Large intestine (tissue), 12 donors: ENCODE data around the gene OSBP. TPM values are rescaled to one million over a fixed set of nuclear protein-coding genes. Genes with fewer than 3 reads are reported as not detected.

Source experiments
- DNase-seq, 2 donors: peaks; one replicate each; pipeline versions ENCODE4 v3.0.0 to v3.0.0-alpha.2; 2013
- H3K27ac ChIP-seq: one replicate; pipeline ENCODE4 v1.5.1; 2013; ENCODE audit warnings: low read length
- H3K27me3 ChIP-seq: 2 replicates; pipeline ENCODE4 v1.6.1; 2013; ENCODE audit warnings: low read length; ENCODE audit not compliant: control insufficient read depth, insufficient read depth
- H3K36me3 ChIP-seq: 2 replicates; pipeline ENCODE4 v1.6.1; 2013; ENCODE audit warnings: low read length; ENCODE audit not compliant: control insufficient read depth, insufficient read depth
- H3K4me1 ChIP-seq: one replicate; pipeline ENCODE4 v1.6.1; 2013; ENCODE audit warnings: low read length; ENCODE audit not compliant: control insufficient read depth, insufficient read depth
- H3K4me3 ChIP-seq: one replicate; pipeline ENCODE4 v1.5.1; 2013; ENCODE audit warnings: low read length
- H3K9me3 ChIP-seq: one replicate; pipeline ENCODE4 v1.6.1; 2013; ENCODE audit warnings: mild to moderate bottlenecking, low read depth, low read length, moderate library complexity; ENCODE audit not compliant: control insufficient read depth
- WGBS: methylation state at CpG from one replicate; pipeline ENCODE4 v1.1.5; 2013; ENCODE audit warnings: low lambda C conversion rate; ENCODE audit not compliant: insufficient coverage; 5-methylcytosine and 5-hydroxymethylcytosine counted together
- long read RNA-seq, 11 donors: transcript quantifications; one replicate each; lab custom pipeline, GENCODE V29; 2026
- polyA plus RNA-seq: library from polyadenylated mRNA; unstranded; fragments of 120-200 nt; gene quantifications from one replicate; pipeline ENCODE4 v1.2.1, GENCODE V29; 2013

Gene OSBP
- polyA plus RNA-seq, result 45.0 TPM
- long read RNA-seq, donor 1, full-length matches to known transcripts, result 5 of 5 reads
- long read RNA-seq, donor 1, partial matches to known transcripts, result 0 of 5 reads
- long read RNA-seq, donor 1, other reads (novel, unspliced or antisense), result 0 of 5 reads
- long read RNA-seq, donor 2, full-length matches to known transcripts, result 2 of 15 reads
- long read RNA-seq, donor 2, partial matches to known transcripts, result 13 of 15 reads
- long read RNA-seq, donor 2, other reads (novel, unspliced or antisense), result 0 of 15 reads
- long read RNA-seq, donor 3, result 0 reads
- long read RNA-seq, donor 4, result 0 reads
- long read RNA-seq, donor 5, full-length matches to known transcripts, result 2 of 2 reads
- long read RNA-seq, donor 5, partial matches to known transcripts, result 0 of 2 reads
- long read RNA-seq, donor 5, other reads (novel, unspliced or antisense), result 0 of 2 reads
- long read RNA-seq, donor 6, full-length matches to known transcripts, result 7 of 7 reads
- long read RNA-seq, donor 6, partial matches to known transcripts, result 0 of 7 reads
- long read RNA-seq, donor 6, other reads (novel, unspliced or antisense), result 0 of 7 reads
- long read RNA-seq, donor 7, full-length matches to known transcripts, result 2 of 2 reads
- long read RNA-seq, donor 7, partial matches to known transcripts, result 0 of 2 reads
- long read RNA-seq, donor 7, other reads (novel, unspliced or antisense), result 0 of 2 reads
- long read RNA-seq, donor 8, full-length matches to known transcripts, result 6 of 6 reads
- long read RNA-seq, donor 8, partial matches to known transcripts, result 0 of 6 reads
- long read RNA-seq, donor 8, other reads (novel, unspliced or antisense), result 0 of 6 reads
- long read RNA-seq, donor 9, full-length matches to known transcripts, result 5 of 5 reads
- long read RNA-seq, donor 9, partial matches to known transcripts, result 0 of 5 reads
- long read RNA-seq, donor 9, other reads (novel, unspliced or antisense), result 0 of 5 reads
- long read RNA-seq, donor 10, full-length matches to known transcripts, result 9 of 9 reads
- long read RNA-seq, donor 10, partial matches to known transcripts, result 0 of 9 reads
- long read RNA-seq, donor 10, other reads (novel, unspliced or antisense), result 0 of 9 reads
- long read RNA-seq, donor 11, full-length matches to known transcripts, result 10 of 10 reads
- long read RNA-seq, donor 11, partial matches to known transcripts, result 0 of 10 reads
- long read RNA-seq, donor 11, other reads (novel, unspliced or antisense), result 0 of 10 reads

GRCh38 chr11:59615637-59616395, at the start of gene OSBP:
TSS of gene OSBP (minus strand) at chr11:59615774. CDS start at chr11:59615664, 110 bp downstream.
- 3% methylated on average over 5 of the region's 55 CpGs for WGBS
- H3K36me3 ChIP-seq, result no peaks in the 10 kb centered on the region
- H3K4me1 ChIP-seq, result peaks cover 14% of the 10 kb centered on the region
- H3K9me3 ChIP-seq, result no peaks in the 10 kb centered on the region
- peak within 1 kb of the TSS; percentile 89 for H3K27ac ChIP-seq
- H3K4me3 ChIP-seq, result peak within 1 kb of the TSS; percentile 80
- no peaks in the 10 kb centered on the region for H3K27me3 ChIP-seq
- peak; percentile 100 for DNase-seq

- no peak for DNase-seq
- no peaks in the 10 kb centered on the region for H3K9me3 ChIP-seq
- H3K27me3 ChIP-seq, result no peaks in the 10 kb centered on the region
- H3K27ac ChIP-seq, result no peak overlapping the region
- H3K36me3 ChIP-seq, result peaks cover 68% of the 10 kb centered on the region
- no peaks in the 10 kb centered on the region for H3K4me1 ChIP-seq
- H3K4me3 ChIP-seq, result no peak overlapping the region
- 100% methylated on average over 1 of the region's 1 CpG for whole genome bisulfite sequencing
Measured at GRCh38 chr11:59660621-59661020, 45.0 kb upstream of the OSBP start.

GRCh38 chr11:59659981-59660380, 44.4 kb upstream of the OSBP start:
- Histone ChIP-seq H3K4me1 (no peaks in the 10 kb centered on the region), H3K27me3 (no peaks in the 10 kb centered on the region), H3K36me3 (peaks cover 70% of the 10 kb centered on the region), H3K9me3 (no peaks in the 10 kb centered on the region), H3K4me3 (no peak overlapping the region), H3K27ac (no peak overlapping the region)
- no peak for DNase-seq
- WGBS, result 70% methylated on average over 2 of the region's 2 CpGs

- DNase-seq, result no peak
- Histone ChIP-seq H3K27me3 (no peaks in the 10 kb centered on the region), H3K4me1 (no peaks in the 10 kb centered on the region), H3K36me3 (peaks cover 75% of the 10 kb centered on the region), H3K9me3 (no peaks in the 10 kb centered on the region), H3K27ac (no peak overlapping the region), H3K4me3 (no peak overlapping the region)
- WGBS, result no CpG with 5 or more reads among the region's 5 CpGs
Measured at GRCh38 chr11:59658036-59658435, 42.5 kb upstream of the OSBP start.

- H3K36me3 ChIP-seq, result peaks cover 87% of the 10 kb centered on the region
Measured at GRCh38 chr11:59654893-59655292, 39.3 kb upstream of the OSBP start.

GRCh38 chr11:59647245-59647980, 31.8 kb upstream of the OSBP start:
- peaks cover 78% of the 10 kb centered on the region for H3K36me3 ChIP-seq
- no peaks in the 10 kb centered on the region for H3K9me3 ChIP-seq
- no CpG with 5 or more reads among the region's 3 CpGs for WGBS
- H3K27ac ChIP-seq, result no peak overlapping the region
- no peaks in the 10 kb centered on the region for H3K27me3 ChIP-seq
- DNase-seq, result no peak
- H3K4me3 ChIP-seq, result no peak overlapping the region
- H3K4me1 ChIP-seq, result no peaks in the 10 kb centered on the region

More at GRCh38 chr11:59654893-59655292, 39.3 kb upstream of the OSBP start:
- no peak for DNase-seq
- Histone ChIP-seq H3K27ac (no peak overlapping the region), H3K27me3 (no peaks in the 10 kb centered on the region), H3K4me3 (no peak overlapping the region), H3K4me1 (no peaks in the 10 kb centered on the region), H3K9me3 (no peaks in the 10 kb centered on the region)
- 100% methylated on average over 1 of the region's 4 CpGs for WGBS

GRCh38 chr11:59644528-59644927, 29.0 kb upstream of the OSBP start:
- no peak for DNase-seq
- no peak overlapping the region for H3K27ac ChIP-seq
- H3K9me3 ChIP-seq, result no peaks in the 10 kb centered on the region
- WGBS, result no CpG with 5 or more reads among the region's 3 CpGs
- H3K4me1 ChIP-seq, result no peaks in the 10 kb centered on the region
- H3K36me3 ChIP-seq, result peaks cover 72% of the 10 kb centered on the region
- H3K27me3 ChIP-seq, result no peaks in the 10 kb centered on the region
- no peak overlapping the region for H3K4me3 ChIP-seq

GRCh38 chr11:59643390-59643789, 27.8 kb upstream of the OSBP start:
- DNase-seq, result peak; percentile 12 to 43
- no peaks in the 10 kb centered on the region for H3K4me1 ChIP-seq
- 100% methylated on average over 1 of the region's 3 CpGs for WGBS
- no peaks in the 10 kb centered on the region for H3K27me3 ChIP-seq
- no peak overlapping the region for H3K27ac ChIP-seq
- H3K36me3 ChIP-seq, result peaks cover 73% of the 10 kb centered on the region
- no peak overlapping the region for H3K4me3 ChIP-seq
- no peaks in the 10 kb centered on the region for H3K9me3 ChIP-seq

GRCh38 chr11:59641156-59641555, 25.6 kb upstream of the OSBP start:
- WGBS, result 100% methylated on average over 1 of the region's 3 CpGs
- Histone ChIP-seq H3K27me3 (no peaks in the 10 kb centered on the region), H3K4me3 (no peak overlapping the region), H3K27ac (no peak overlapping the region), H3K36me3 (peaks cover 77% of the 10 kb centered on the region), H3K4me1 (no peaks in the 10 kb centered on the region), H3K9me3 (no peaks in the 10 kb centered on the region)
- no peak for DNase-seq
